Lower leg skin (tissue), 3 donors: ENCODE measurements around the gene FBXO36.

Experiments
- POLR2A ChIP-seq, 2 donors: fragments of 450-650 bp; IDR thresholded peaks; one replicate each; pipeline ENCODE4 v1.6.1; 2016 to 2017; ENCODE audit warnings: antibody characterized with exemption in 2 of 2, mild to moderate bottlenecking in 1 of 2, moderate library complexity in 1 of 2
- TF ChIP-seq, protein P1 (sequence below), 3 donors: fragments of 450-650 bp; IDR thresholded peaks; one replicate each; pipeline ENCODE4 v1.5.1; 2016; ENCODE audit warnings: antibody characterized with exemption in 3 of 3, mild to moderate bottlenecking in 3 of 3, moderate library complexity in 2 of 3

DNA sequence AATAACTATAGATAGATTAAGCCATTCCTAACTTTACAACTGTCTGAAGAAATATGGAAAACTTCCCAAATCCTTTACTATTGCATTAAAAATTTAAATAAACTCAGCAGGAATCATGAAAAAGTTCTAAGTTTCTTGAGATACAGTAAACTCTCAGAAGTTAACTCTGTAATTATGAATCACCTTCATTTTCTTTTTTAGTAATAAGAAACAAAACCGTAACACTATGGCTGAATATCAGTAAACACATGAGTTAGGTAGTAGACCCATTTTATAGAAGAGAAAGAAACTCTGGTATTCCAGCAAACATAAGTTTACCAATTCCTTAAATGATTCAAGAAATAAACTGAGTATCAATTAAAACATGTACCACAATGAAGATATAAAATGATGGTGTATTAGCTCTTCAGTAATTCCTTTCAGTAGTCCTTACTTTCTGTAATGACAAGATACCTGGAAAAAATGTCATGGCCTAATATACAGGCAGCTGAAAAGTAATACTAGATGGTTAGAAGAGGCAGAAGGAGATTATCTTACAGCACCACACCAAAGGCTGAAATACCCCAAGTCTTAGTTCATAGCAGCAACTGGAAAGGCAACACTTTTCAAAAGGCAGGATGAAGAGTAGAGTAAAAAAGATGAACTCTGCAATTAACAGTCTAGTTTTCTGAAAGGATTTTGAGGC lies 12.0 kb upstream of the FBXO36 start:
- TF ChIP-seq, protein P1, sequence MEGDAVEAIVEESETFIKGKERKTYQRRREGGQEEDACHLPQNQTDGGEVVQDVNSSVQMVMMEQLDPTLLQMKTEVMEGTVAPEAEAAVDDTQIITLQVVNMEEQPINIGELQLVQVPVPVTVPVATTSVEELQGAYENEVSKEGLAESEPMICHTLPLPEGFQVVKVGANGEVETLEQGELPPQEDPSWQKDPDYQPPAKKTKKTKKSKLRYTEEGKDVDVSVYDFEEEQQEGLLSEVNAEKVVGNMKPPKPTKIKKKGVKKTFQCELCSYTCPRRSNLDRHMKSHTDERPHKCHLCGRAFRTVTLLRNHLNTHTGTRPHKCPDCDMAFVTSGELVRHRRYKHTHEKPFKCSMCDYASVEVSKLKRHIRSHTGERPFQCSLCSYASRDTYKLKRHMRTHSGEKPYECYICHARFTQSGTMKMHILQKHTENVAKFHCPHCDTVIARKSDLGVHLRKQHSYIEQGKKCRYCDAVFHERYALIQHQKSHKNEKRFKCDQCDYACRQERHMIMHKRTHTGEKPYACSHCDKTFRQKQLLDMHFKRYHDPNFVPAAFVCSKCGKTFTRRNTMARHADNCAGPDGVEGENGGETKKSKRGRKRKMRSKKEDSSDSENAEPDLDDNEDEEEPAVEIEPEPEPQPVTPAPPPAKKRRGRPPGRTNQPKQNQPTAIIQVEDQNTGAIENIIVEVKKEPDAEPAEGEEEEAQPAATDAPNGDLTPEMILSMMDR (IDR thresholded peaks at IDR 0.05), result no peak
- TF ChIP-seq POLR2A (IDR thresholded peaks at IDR 0.05), result no peak
